Measurements from ENCODE around the gene SLC8A3. TPM values are rescaled to one million over a fixed set of nuclear protein-coding genes. Genes with fewer than 3 reads are reported as not detected.

SLC8A3 gene
- total RNA-seq, 1 experiment from 2014 or later: not detected

DNA sequence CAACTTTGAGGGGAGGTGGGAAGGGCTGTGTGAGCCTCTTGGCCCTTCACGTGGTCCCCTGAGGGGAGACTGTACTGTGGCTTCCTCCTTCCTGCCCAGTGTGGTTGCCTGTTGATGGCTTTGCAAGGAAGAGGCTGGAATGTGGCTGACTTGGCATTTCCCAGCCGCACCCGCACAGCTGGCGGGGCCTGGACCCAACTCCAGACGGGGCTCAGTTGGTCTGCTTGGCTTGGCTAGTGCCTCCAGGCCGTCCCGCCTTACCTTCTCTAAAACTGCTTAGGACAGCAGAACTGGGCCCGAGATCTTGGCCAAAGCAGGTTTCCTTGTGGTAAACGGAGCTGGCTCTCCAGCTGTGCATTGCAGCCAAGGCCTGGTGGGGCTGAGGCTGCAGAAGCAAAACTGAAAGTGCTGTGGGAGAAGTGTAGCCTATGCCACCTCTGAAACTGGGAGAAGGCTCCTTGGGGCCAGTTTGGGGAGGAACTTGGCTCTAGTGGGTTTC is 170.0 kb downstream of the SLC8A3 start:
- no TSS peak for BruUV-seq (replicated peaks)
- ChIA-PET POLR2A (no interaction called here), CTCF (no interaction called here)
- TF ChIP-seq, protein P1, sequence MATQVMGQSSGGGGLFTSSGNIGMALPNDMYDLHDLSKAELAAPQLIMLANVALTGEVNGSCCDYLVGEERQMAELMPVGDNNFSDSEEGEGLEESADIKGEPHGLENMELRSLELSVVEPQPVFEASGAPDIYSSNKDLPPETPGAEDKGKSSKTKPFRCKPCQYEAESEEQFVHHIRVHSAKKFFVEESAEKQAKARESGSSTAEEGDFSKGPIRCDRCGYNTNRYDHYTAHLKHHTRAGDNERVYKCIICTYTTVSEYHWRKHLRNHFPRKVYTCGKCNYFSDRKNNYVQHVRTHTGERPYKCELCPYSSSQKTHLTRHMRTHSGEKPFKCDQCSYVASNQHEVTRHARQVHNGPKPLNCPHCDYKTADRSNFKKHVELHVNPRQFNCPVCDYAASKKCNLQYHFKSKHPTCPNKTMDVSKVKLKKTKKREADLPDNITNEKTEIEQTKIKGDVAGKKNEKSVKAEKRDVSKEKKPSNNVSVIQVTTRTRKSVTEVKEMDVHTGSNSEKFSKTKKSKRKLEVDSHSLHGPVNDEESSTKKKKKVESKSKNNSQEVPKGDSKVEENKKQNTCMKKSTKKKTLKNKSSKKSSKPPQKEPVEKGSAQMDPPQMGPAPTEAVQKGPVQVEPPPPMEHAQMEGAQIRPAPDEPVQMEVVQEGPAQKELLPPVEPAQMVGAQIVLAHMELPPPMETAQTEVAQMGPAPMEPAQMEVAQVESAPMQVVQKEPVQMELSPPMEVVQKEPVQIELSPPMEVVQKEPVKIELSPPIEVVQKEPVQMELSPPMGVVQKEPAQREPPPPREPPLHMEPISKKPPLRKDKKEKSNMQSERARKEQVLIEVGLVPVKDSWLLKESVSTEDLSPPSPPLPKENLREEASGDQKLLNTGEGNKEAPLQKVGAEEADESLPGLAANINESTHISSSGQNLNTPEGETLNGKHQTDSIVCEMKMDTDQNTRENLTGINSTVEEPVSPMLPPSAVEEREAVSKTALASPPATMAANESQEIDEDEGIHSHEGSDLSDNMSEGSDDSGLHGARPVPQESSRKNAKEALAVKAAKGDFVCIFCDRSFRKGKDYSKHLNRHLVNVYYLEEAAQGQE (IDR thresholded peaks at IDR 0.05; ENCODE audit: insufficient read depth in 1 of 2, low read depth in 2 of 2, low read length in 1 of 2): no peak
- TF ChIP-seq POLR2AphosphoS5 (IDR thresholded peaks at IDR 0.05; ENCODE audit: low read depth, low read length) (no peak), SIN3A (IDR thresholded peaks at IDR 0.05; ENCODE audit: borderline replicate concordance, insufficient read depth, low read depth, low read length) (no peak), TCF7L2 (IDR thresholded peaks at IDR 0.05; ENCODE audit: low read depth, low read length) (no peak), CTCF (IDR thresholded peaks at IDR 0.05) (no peak)
- Histone ChIP-seq H3K4me1 (ENCODE audit: control insufficient read depth, insufficient read depth, low read length) (no peaks in the 10 kb centered on the region), H3K36me3 (ENCODE audit: control insufficient read depth, insufficient read depth, low read length) (no peaks in the 10 kb centered on the region), H3K27me3 (ENCODE audit: control insufficient read depth, insufficient read depth, low read length) (peaks cover 2% of the 10 kb centered on the region; the same call in 1 of the 2 replicates), H3K9me3 (ENCODE audit: control insufficient read depth, insufficient read depth, low read depth, low read length) (no peaks in the 10 kb centered on the region), H3K27ac (ENCODE audit: low read length) (no peak overlapping the region), H3K4me3 (ENCODE audit: low read depth in 2 of 2, low read length in 2 of 2) (no peak overlapping the region)
- DNase-seq (ENCODE audit: low read depth, low spot score) (no peak), ATAC-seq (no peak)
- intact Hi-C loops (cut with micrococcal nuclease; ENCODE audit: unreplicated experiment) (no loop called here), in situ Hi-C loops (cut with HindIII; ENCODE audit: low pct_unique_long_range_greater_than_20kb, low sequenced_read_pairs) (no loop called here)

GRCh38 chr14:70018230-70018629 is 170.5 kb downstream of the SLC8A3 start:
- ATAC-seq: no peak
- Histone ChIP-seq H3K4me3 (ENCODE audit: low read depth in 2 of 2, low read length in 2 of 2) (no peak overlapping the region), H3K27ac (ENCODE audit: low read length) (no peak overlapping the region), H3K4me1 (ENCODE audit: control insufficient read depth, insufficient read depth, low read length) (no peaks in the 10 kb centered on the region), H3K9me3 (ENCODE audit: control insufficient read depth, insufficient read depth, low read depth, low read length) (no peaks in the 10 kb centered on the region), H3K36me3 (ENCODE audit: control insufficient read depth, insufficient read depth, low read length) (no peaks in the 10 kb centered on the region), H3K27me3 (ENCODE audit: control insufficient read depth, insufficient read depth, low read length) (peaks cover 2% of the 10 kb centered on the region; the same call in 1 of the 2 replicates)
- TF ChIP-seq CTCF (IDR thresholded peaks at IDR 0.05) (no peak), TCF7L2 (IDR thresholded peaks at IDR 0.05; ENCODE audit: low read depth, low read length) (no peak), POLR2AphosphoS5 (IDR thresholded peaks at IDR 0.05; ENCODE audit: low read depth, low read length) (no peak), SIN3A (IDR thresholded peaks at IDR 0.05; ENCODE audit: borderline replicate concordance, insufficient read depth, low read depth, low read length) (no peak)
- TF ChIP-seq, protein P1 (IDR thresholded peaks at IDR 0.05; ENCODE audit: insufficient read depth in 1 of 2, low read depth in 2 of 2, low read length in 1 of 2): no peak
- ChIA-PET CTCF (no interaction called here), POLR2A (no interaction called here)
- no TSS peak for BruUV-seq (replicated peaks)
- intact Hi-C loops (cut with micrococcal nuclease; ENCODE audit: unreplicated experiment) (no loop called here), in situ Hi-C loops (cut with HindIII; ENCODE audit: low pct_unique_long_range_greater_than_20kb, low sequenced_read_pairs) (no loop called here)
- DNase-seq (ENCODE audit: low read depth, low spot score): no peak
